Mesenchymal stem cell (in vitro differentiated cells and primary cell): ENCODE measurements around the gene PLXNA2.

Source experiments
- DNase-seq: peaks from one replicate; pipeline ENCODE4 v3.0.0-alpha.2; 2013
- H2AFZ ChIP-seq: one replicate; pipeline ENCODE4 v1.6.1; 2013; ENCODE audit warnings: low read depth, mild to moderate bottlenecking, control low read depth, inconsistent platforms, low read length, moderate library complexity
- H2AK5ac ChIP-seq: 2 replicates; pipeline ENCODE4 v1.6.1; 2013; ENCODE audit warnings: low read length, moderate library complexity, mild to moderate bottlenecking, inconsistent platforms; ENCODE audit not compliant: severe bottlenecking
- H2BK120ac ChIP-seq: one replicate; pipeline ENCODE4 v1.6.1; 2013; ENCODE audit warnings: low read depth, mild to moderate bottlenecking, inconsistent platforms, low read length, moderate library complexity
- H2BK12ac ChIP-seq, 2 experiments: one replicate each; pipeline ENCODE4 v1.6.1; 2013; ENCODE audit warnings: inconsistent platforms in 2 of 2, low read length in 2 of 2, mild to moderate bottlenecking in 2 of 2, moderate library complexity in 2 of 2, control low read depth in 1 of 2
- H2BK15ac ChIP-seq: one replicate; pipeline ENCODE4 v1.6.1; 2013; ENCODE audit warnings: mild to moderate bottlenecking, low read depth, inconsistent platforms; ENCODE audit not compliant: poor library complexity, severe bottlenecking
- H2BK5ac ChIP-seq: 2 replicates; pipeline ENCODE4 v1.6.1; 2013; ENCODE audit warnings: low read depth, mild to moderate bottlenecking, low read length, control low read depth, inconsistent platforms; ENCODE audit not compliant: poor library complexity, severe bottlenecking
- H3K14ac ChIP-seq, 2 experiments: one replicate each; pipeline ENCODE4 v1.6.1; 2013; ENCODE audit warnings: inconsistent platforms in 2 of 2, low read length in 2 of 2, control low read depth in 1 of 2, mild to moderate bottlenecking in 1 of 2, moderate library complexity in 1 of 2
- H3K18ac ChIP-seq, 2 experiments: one replicate each; pipeline ENCODE4 v1.6.1; 2013; ENCODE audit warnings: inconsistent platforms in 2 of 2, low read length in 2 of 2, control low read depth in 1 of 2, low read depth in 1 of 2, mild to moderate bottlenecking in 1 of 2
- H3K23ac ChIP-seq, 2 experiments: one replicate each; pipeline ENCODE4 v1.6.1; 2013; ENCODE audit warnings: inconsistent platforms in 2 of 2, low read length in 2 of 2, mild to moderate bottlenecking in 2 of 2, moderate library complexity in 2 of 2, control low read depth in 1 of 2
- H3K27ac ChIP-seq: 2 replicates; pipeline ENCODE4 v1.5.1; 2013; ENCODE audit warnings: mild to moderate bottlenecking, moderate library complexity, low read length, control low read depth, inconsistent platforms; ENCODE audit not compliant: poor library complexity, severe bottlenecking
- H3K27me3 ChIP-seq, 2 experiments: 2 replicates each; pipeline versions ENCODE4 v1.6.1 to v1.7.0; 2013; ENCODE audit warnings: low read length in 2 of 2, mild to moderate bottlenecking in 2 of 2, moderate library complexity in 2 of 2, control low read depth in 1 of 2, inconsistent platforms in 1 of 2; ENCODE audit not compliant: control insufficient read depth in 1 of 2, insufficient read depth in 1 of 2
- H3K36me3 ChIP-seq, 2 experiments: 2 replicates each; pipeline versions ENCODE4 v1.6.1 to v1.7.0; 2013; ENCODE audit warnings: low read length in 2 of 2, control low read depth in 1 of 2, inconsistent platforms in 1 of 2, low read depth in 1 of 2, mild to moderate bottlenecking in 1 of 2; ENCODE audit not compliant: insufficient read depth in 2 of 2, control insufficient read depth in 1 of 2
- H3K4ac ChIP-seq, 2 experiments: one replicate each; pipeline ENCODE4 v1.6.1; 2013; ENCODE audit warnings: inconsistent platforms in 2 of 2, low read length in 2 of 2, mild to moderate bottlenecking in 2 of 2, moderate library complexity in 2 of 2, control low read depth in 1 of 2, low read depth in 1 of 2
- H3K4me1 ChIP-seq: 2 replicates; pipeline ENCODE4 v1.6.1; 2013; ENCODE audit warnings: low read depth, low read length, control low read depth; ENCODE audit not compliant: control insufficient read depth, insufficient read depth
- H3K4me2 ChIP-seq: 2 replicates; pipeline ENCODE4 v1.6.1; 2013; ENCODE audit warnings: low read length, mild to moderate bottlenecking, inconsistent platforms; ENCODE audit not compliant: poor library complexity, severe bottlenecking
- H3K4me3 ChIP-seq, 2 experiments: 2 replicates each; pipeline versions ENCODE4 v1.5.1 to v1.7.0; 2013; ENCODE audit warnings: low read length in 2 of 2, mild to moderate bottlenecking in 2 of 2, control low read depth in 1 of 2, low read depth in 1 of 2; ENCODE audit not compliant: insufficient read depth in 1 of 2
- H3K79me1 ChIP-seq: replicated peaks from 2 replicates; pipeline ENCODE4 v1.6.1; 2013; ENCODE audit warnings: mild to moderate bottlenecking, control low read depth, low read length, inconsistent platforms; ENCODE audit not compliant: poor library complexity, severe bottlenecking
- H3K9ac ChIP-seq: 2 replicates; pipeline ENCODE4 v1.7.0; 2013; ENCODE audit warnings: mild to moderate bottlenecking, low read length, moderate library complexity
- H3K9me3 ChIP-seq: 2 replicates; pipeline ENCODE4 v1.7.0; 2013; ENCODE audit warnings: mild to moderate bottlenecking, low read length; ENCODE audit not compliant: control insufficient read depth
- H4K8ac ChIP-seq: one replicate; pipeline ENCODE4 v1.6.1; 2013; ENCODE audit warnings: inconsistent platforms, mild to moderate bottlenecking, low read length, moderate library complexity
- H4K91ac ChIP-seq: one replicate; pipeline ENCODE4 v1.6.1; 2013; ENCODE audit warnings: mild to moderate bottlenecking, low read length, inconsistent platforms
- WGBS: methylation state at CpG from one replicate; pipeline ENCODE4 v1.1.7; 2013; ENCODE audit warnings: mixed read lengths; 5-methylcytosine and 5-hydroxymethylcytosine counted together

Gene PLXNA2

GRCh38 chr1:208203127-208203847, 40.9 kb downstream of the PLXNA2 start:
- no peak overlapping the region for H2BK120ac ChIP-seq
- H3K9me3 ChIP-seq: no peaks in the 10 kb centered on the region
- no peak overlapping the region for H4K91ac ChIP-seq
- H2BK5ac ChIP-seq: no peak overlapping the region
- no peak overlapping the region for H2AFZ ChIP-seq
- no peak overlapping the region for H3K9ac ChIP-seq
- no peak overlapping the region for H3K14ac ChIP-seq
- H3K18ac ChIP-seq: peak overlapping the region; percentile 4 to 46
- no peaks in the 10 kb centered on the region for H3K79me1 ChIP-seq
- peak overlapping the region in 1 of 2 experiments; percentile 34 for H3K4ac ChIP-seq
- peak overlapping the region in 1 of 2 experiments; percentile 47 for H2BK12ac ChIP-seq
- H3K4me2 ChIP-seq: no peak overlapping the region
- H2AK5ac ChIP-seq: no peak overlapping the region
- 38% methylated on average over 13 of the region's 13 CpGs for WGBS
- H3K23ac ChIP-seq: no peak overlapping the region
- H3K27ac ChIP-seq: no peak overlapping the region
- H3K4me1 ChIP-seq: peaks cover 20% of the 10 kb centered on the region
- no peaks in the 10 kb centered on the region for H3K36me3 ChIP-seq
- H2BK15ac ChIP-seq: no peak overlapping the region
- no peak overlapping the region for H3K4me3 ChIP-seq
- DNase-seq: peak; percentile 70
- H3K27me3 ChIP-seq: no peaks in the 10 kb centered on the region
- no peak overlapping the region for H4K8ac ChIP-seq

DNA sequence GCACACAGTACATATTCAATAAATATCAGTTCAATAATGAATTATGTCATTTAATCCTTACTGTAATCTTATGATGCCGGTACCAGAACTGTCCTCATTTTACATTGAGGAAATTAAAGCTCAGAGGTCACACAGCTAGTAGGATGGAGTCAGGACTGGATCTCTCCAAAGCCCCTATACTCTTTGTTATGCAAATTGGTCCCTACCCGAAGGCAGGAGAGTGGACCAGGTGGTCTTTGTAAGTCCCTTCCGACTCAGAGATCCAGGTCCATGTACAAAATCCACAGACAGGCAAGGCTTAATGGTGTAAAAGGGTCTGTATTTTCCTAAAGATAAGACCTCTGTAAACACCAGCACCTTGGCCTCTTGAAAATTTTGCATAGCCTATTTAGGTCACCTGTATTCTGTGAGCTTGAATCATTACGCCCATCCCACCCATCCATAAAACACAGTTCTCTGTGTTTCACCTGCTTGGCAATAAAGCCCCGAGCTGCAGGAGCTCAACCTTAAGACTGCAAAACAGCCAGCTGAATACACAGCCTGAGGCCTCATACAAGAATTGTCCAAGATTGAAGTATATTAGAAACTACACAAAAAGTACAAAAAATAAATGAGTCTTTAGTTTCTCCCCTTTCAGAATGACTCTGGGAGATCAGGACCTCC, 41.7 kb downstream of the PLXNA2 start:
- Histone ChIP-seq H3K27ac (no peak overlapping the region), H3K14ac (no peak overlapping the region), H2BK5ac (no peak overlapping the region), H3K23ac (no peak overlapping the region), H2AFZ (no peak overlapping the region), H3K9me3 (no peaks in the 10 kb centered on the region), H3K27me3 (no peaks in the 10 kb centered on the region), H3K4me2 (no peak overlapping the region), H4K91ac (no peak overlapping the region), H2BK15ac (no peak overlapping the region), H3K4me3 (no peak overlapping the region), H3K9ac (no peak overlapping the region), H3K4ac (no peak overlapping the region), H3K4me1 (peaks cover 16% of the 10 kb centered on the region), H2BK12ac (peak overlapping the region; percentile 28 to 67), H3K18ac (no peak overlapping the region), H2AK5ac (peak overlapping the region; percentile 81), H3K36me3 (no peaks in the 10 kb centered on the region), H2BK120ac (no peak overlapping the region), H4K8ac (no peak overlapping the region), H3K79me1 (no peaks in the 10 kb centered on the region)
- no peak for DNase-seq
- WGBS: 93% methylated on average over 5 of the region's 5 CpGs

GRCh38 chr1:208201229-208201628, 43.0 kb downstream of the PLXNA2 start:
- Histone ChIP-seq H3K4me1 (peaks cover 13% of the 10 kb centered on the region), H2BK15ac (no peak overlapping the region), H2BK12ac (peak overlapping the region in 1 of 2 experiments; percentile 9), H2BK5ac (no peak overlapping the region), H3K4me3 (peak overlapping the region in 1 of 2 experiments; percentile 58), H3K9me3 (no peaks in the 10 kb centered on the region), H3K4ac (peak overlapping the region in 1 of 2 experiments; percentile 29), H3K18ac (peak overlapping the region in 1 of 2 experiments; percentile 40), H4K91ac (no peak overlapping the region), H3K14ac (no peak overlapping the region), H2AFZ (no peak overlapping the region), H4K8ac (peak overlapping the region; percentile 5), H3K27me3 (no peaks in the 10 kb centered on the region), H2BK120ac (no peak overlapping the region), H3K36me3 (no peaks in the 10 kb centered on the region), H3K27ac (peak overlapping the region; percentile 2), H3K9ac (no peak overlapping the region), H2AK5ac (no peak overlapping the region), H3K79me1 (no peaks in the 10 kb centered on the region), H3K23ac (no peak overlapping the region), H3K4me2 (no peak overlapping the region)
- DNase-seq: peak; percentile 93
- WGBS: 0% methylated on average over 4 of the region's 4 CpGs

- Histone ChIP-seq H3K4me3 (no peak overlapping the region), H3K27me3 (no peaks in the 10 kb centered on the region), H2BK12ac (peak overlapping the region in 1 of 2 experiments; percentile 47), H3K9me3 (no peaks in the 10 kb centered on the region), H3K14ac (no peak overlapping the region), H2BK5ac (no peak overlapping the region), H3K18ac (no peak overlapping the region), H3K27ac (no peak overlapping the region), H3K9ac (no peak overlapping the region), H3K4me1 (peaks cover 13% of the 10 kb centered on the region), H3K36me3 (no peaks in the 10 kb centered on the region), H2AFZ (no peak overlapping the region), H2AK5ac (peak overlapping the region; percentile 54), H3K23ac (no peak overlapping the region), H2BK15ac (no peak overlapping the region), H2BK120ac (no peak overlapping the region), H4K91ac (no peak overlapping the region), H3K79me1 (no peaks in the 10 kb centered on the region), H3K4ac (peak overlapping the region in 1 of 2 experiments; percentile 42), H4K8ac (no peak overlapping the region), H3K4me2 (no peak overlapping the region)
- 92% methylated on average over 2 of the region's 2 CpGs for WGBS
- no peak for DNase-seq
Observed at GRCh38 chr1:208200116-208200515, 44.1 kb downstream of the PLXNA2 start.
